Breast epithelium (tissue), 4 donors: Measurements from ENCODE around the gene TBCA. TPM values are rescaled to one million over a fixed set of nuclear protein-coding genes. Genes with fewer than 3 reads are reported as not detected.
"Not testable (repeated sequence)": the region's sequence is repeated elsewhere in the genome, so short reads cannot be mapped to it uniquely, and the experiment has no call there.

ENCODE experiments used
- DNase-seq, 2 donors: peaks; one replicate each; pipeline ENCODE4 v3.0.0-alpha.2; 2019; ENCODE audit warnings: low spot score in 2 of 2
- H3K27ac ChIP-seq, 2 donors: fragments of 200-600 bp; sonication (generic) in 1 of 2; one replicate each; pipeline ENCODE4 v1.5.1; 2016 to 2019; ENCODE audit warnings: mild to moderate bottlenecking in 1 of 2
- H3K27me3 ChIP-seq, 2 donors: fragments of 200-600 bp; sonication (generic) in 1 of 2; one replicate each; pipeline versions ENCODE4 v1.5.1 to v1.6.0; 2017 to 2019; ENCODE audit warnings: control low read depth in 1 of 2, mild to moderate bottlenecking in 1 of 2
- H3K36me3 ChIP-seq: fragments of 200-600 bp; one replicate; pipeline ENCODE4 v1.5.1; 2019
- H3K4me1 ChIP-seq, 2 donors: fragments of 200-600 bp; sonication (generic); one replicate each; pipeline ENCODE4 v1.5.1; 2016 to 2019; ENCODE audit warnings: control low read depth in 1 of 2
- H3K4me3 ChIP-seq, 3 donors: fragments of 200-600 bp; sonication (generic); 1 replicate in 2 of 3; 2 replicates in 1 of 3; pipeline ENCODE4 v1.5.1; 2016 to 2019; ENCODE audit warnings: mild to moderate bottlenecking in 3 of 3, moderate library complexity in 2 of 3
- H3K9me3 ChIP-seq, 2 donors: fragments of 200-600 bp; sonication (generic) in 1 of 2; one replicate each; pipeline ENCODE4 v1.5.1; 2016 to 2019; ENCODE audit warnings: control low read depth in 1 of 2
- CTCF ChIP-seq, 3 donors: fragments of 450-650 bp; IDR thresholded peaks; one replicate each; pipeline ENCODE4 v1.5.1; 2016 to 2017; ENCODE audit warnings: antibody characterized with exemption in 3 of 3, mild to moderate bottlenecking in 3 of 3, moderate library complexity in 3 of 3
- POLR2A ChIP-seq: fragments of 450-650 bp; IDR thresholded peaks from one replicate; pipeline ENCODE4 v1.6.1; 2016; ENCODE audit warnings: antibody characterized with exemption, mild to moderate bottlenecking, moderate library complexity
- POLR2AphosphoS5 ChIP-seq, 3 donors: sonication (generic); formaldehyde crosslinking; IDR thresholded peaks; one replicate each; pipeline ENCODE4 v1.6.1; 2017; ENCODE audit warnings: antibody characterized with exemption in 3 of 3
- intact Hi-C: fragments of 100-400 bp; cut with DNase I; formaldehyde crosslinking; loops from one replicate; pipeline ENCODE4 v1.15.1; 2023; ENCODE audit warnings: low total_unique reads
- total RNA-seq, 3 donors: library from RNA; depleted of rRNA; stranded (reverse); fragments of >200 nt; gene quantifications; one replicate each; pipeline ENCODE4 v1.1.0, GENCODE V29; 2016

The TBCA gene
- total RNA-seq, 3 donors from 2014 or later = 109 to 150 (median 118) TPM

GRCh38 chr5:77718934-77719610 is 57.1 kb downstream of the TBCA start:
- DNase-seq = no peak
- Histone ChIP-seq H3K4me1 (no peaks in the 10 kb centered on the region), H3K27me3 (no peaks in the 10 kb centered on the region), H3K27ac (no peak overlapping the region), H3K9me3 (no peaks in the 10 kb centered on the region), H3K36me3 (no peaks in the 10 kb centered on the region), H3K4me3 (no peak overlapping the region)
- TF ChIP-seq CTCF (IDR thresholded peaks at IDR 0.05) = no peak
- no peak for TF ChIP-seq POLR2AphosphoS5 (IDR thresholded peaks at IDR 0.05)
- TF ChIP-seq POLR2A = no peak
- intact Hi-C loops = no loop called here

- intact Hi-C loops = no loop called here
- Histone ChIP-seq H3K27ac (no peak overlapping the region), H3K4me3 (no peak overlapping the region), H3K4me1 (no peaks in the 10 kb centered on the region), H3K27me3 (no peaks in the 10 kb centered on the region), H3K36me3 (no peaks in the 10 kb centered on the region), H3K9me3 (no peaks in the 10 kb centered on the region)
- TF ChIP-seq POLR2A = no peak
- TF ChIP-seq CTCF (IDR thresholded peaks at IDR 0.05) = no peak
- DNase-seq = no peak
Measured at GRCh38 chr5:77709993-77710685, 66.0 kb downstream of the TBCA start.

- H3K27ac ChIP-seq = no peak overlapping the region
- intact Hi-C loops = no loop called here
- TF ChIP-seq CTCF (IDR thresholded peaks at IDR 0.05) = no peak
- no peak for TF ChIP-seq POLR2AphosphoS5 (IDR thresholded peaks at IDR 0.05)
- no peak for TF ChIP-seq POLR2A
- no peak overlapping the region for H3K4me3 ChIP-seq
- H3K4me1 ChIP-seq = no peaks in the 10 kb centered on the region
- H3K9me3 ChIP-seq = no peaks in the 10 kb centered on the region
- no peak for DNase-seq
- H3K27me3 ChIP-seq = no peaks in the 10 kb centered on the region
- no peaks in the 10 kb centered on the region for H3K36me3 ChIP-seq
Measured at GRCh38 chr5:77709340-77709739, 66.8 kb downstream of the TBCA start.

GRCh38 chr5:77707791-77708190 is 68.3 kb downstream of the TBCA start:
- intact Hi-C loops = no loop called here
- Histone ChIP-seq H3K36me3 (no peaks in the 10 kb centered on the region), H3K9me3 (no peaks in the 10 kb centered on the region), H3K27ac (no peak overlapping the region), H3K4me1 (no peaks in the 10 kb centered on the region), H3K4me3 (no peak overlapping the region), H3K27me3 (no peaks in the 10 kb centered on the region)
- TF ChIP-seq CTCF (IDR thresholded peaks at IDR 0.05) (no peak), POLR2A (no peak), POLR2AphosphoS5 (IDR thresholded peaks at IDR 0.05) (no peak)
- DNase-seq = no peak

- DNase-seq, H3K9me3 ChIP-seq, intact Hi-C loops, H3K36me3 ChIP-seq, H3K4me1 ChIP-seq, H3K27ac ChIP-seq, H3K4me3 ChIP-seq, H3K27me3 ChIP-seq: not testable (repeated sequence)
Measured at GRCh38 chr5:77699569-77699968, 76.6 kb downstream of the TBCA start.
